Gastrocnemius medialis (tissue), 4 donors: ENCODE measurements around the gene ADH1B. TPM values are rescaled to one million over a fixed set of nuclear protein-coding genes. Genes with fewer than 3 reads are reported as not detected.

Source experiments
- ATAC-seq, 2 donors: fragments of 150-250 bp; one replicate each; pipeline ENCODE4 v1.9.1; 2016
- DNase-seq, 2 donors: peaks; one replicate each; pipeline ENCODE4 v3.0.0-alpha.2; 2019
- H3K27ac ChIP-seq, 4 donors: fragments of 200-600 bp; sonication (generic); 1 replicate in 1 of 4; 2 replicates in 3 of 4; pipeline ENCODE4 v1.5.1; 2016 to 2018; ENCODE audit warnings: mild to moderate bottlenecking in 2 of 4, moderate library complexity in 1 of 4
- H3K27me3 ChIP-seq, 3 donors: fragments of 200-600 bp; sonication (generic) in 2 of 3; 1 replicate in 1 of 3; 2 replicates in 2 of 3; pipeline versions ENCODE4 v1.5.1 to v1.6.0; 2016 to 2019; ENCODE audit warnings: mild to moderate bottlenecking in 1 of 3, moderate library complexity in 1 of 3
- H3K36me3 ChIP-seq, 2 donors: fragments of 200-600 bp; sonication (generic) in 1 of 2; one replicate each; pipeline ENCODE4 v1.5.1; 2017 to 2018
- H3K4me1 ChIP-seq, 2 donors: fragments of 200-600 bp; sonication (generic) in 1 of 2; one replicate each; pipeline ENCODE4 v1.5.1; 2016 to 2017; ENCODE audit warnings: mild to moderate bottlenecking in 2 of 2
- H3K4me3 ChIP-seq, 4 donors: fragments of 200-600 bp; sonication (generic) in 3 of 4; 1 replicate in 1 of 4; 2 replicates in 3 of 4; pipeline ENCODE4 v1.5.1; 2016 to 2019; ENCODE audit warnings: mild to moderate bottlenecking in 2 of 4
- H3K9me3 ChIP-seq, 3 donors: fragments of 200-600 bp; sonication (generic) in 2 of 3; 1 replicate in 1 of 3; 2 replicates in 2 of 3; pipeline ENCODE4 v1.5.1; 2016 to 2019
- POLR2A ChIP-seq, 2 donors: fragments of 450-650 bp; IDR thresholded peaks; one replicate each; pipeline ENCODE4 v1.6.1; 2017; ENCODE audit warnings: antibody characterized with exemption in 2 of 2, mild to moderate bottlenecking in 2 of 2, moderate library complexity in 2 of 2
- in situ Hi-C, 4 donors: fragments of 200-750 bp; cut with MboI; loops; one replicate each; pipeline versions ENCODE4 v1.15.0 to v1.8.0; 2017; ENCODE audit warnings: low sequenced_read_pairs in 4 of 4
- intact Hi-C: fragments of 100-400 bp; cut with DNase I; formaldehyde crosslinking; loops from one replicate; pipeline ENCODE4 v1.15.1; 2023; ENCODE audit warnings: low total_unique reads
- total RNA-seq, 4 donors: library from RNA; depleted of rRNA; stranded (reverse); fragments of >200 nt; gene quantifications; one replicate each; pipeline versions ENCODE4 v1.1.0 to v1.2.3, GENCODE V29; 2016
- TF ChIP-seq, protein P1 (sequence below), 5 experiments: fragments of 450-650 bp in 3 of 5; fragments of 200-600 bp in 2 of 5; sonication (generic) in 2 of 5; IDR thresholded peaks in 4 of 5; conservative IDR thresholded peaks in 1 of 5; 1 replicate in 4 of 5; 2 replicates in 1 of 5; pipeline ENCODE4 v1.5.1; 2016 to 2019; ENCODE audit warnings: antibody characterized with exemption in 5 of 5, mild to moderate bottlenecking in 3 of 5, moderate library complexity in 3 of 5

The ADH1B gene
- total RNA-seq, 4 donors from 2014 or later: 67.9 to 167 (median 119) TPM

DNA sequence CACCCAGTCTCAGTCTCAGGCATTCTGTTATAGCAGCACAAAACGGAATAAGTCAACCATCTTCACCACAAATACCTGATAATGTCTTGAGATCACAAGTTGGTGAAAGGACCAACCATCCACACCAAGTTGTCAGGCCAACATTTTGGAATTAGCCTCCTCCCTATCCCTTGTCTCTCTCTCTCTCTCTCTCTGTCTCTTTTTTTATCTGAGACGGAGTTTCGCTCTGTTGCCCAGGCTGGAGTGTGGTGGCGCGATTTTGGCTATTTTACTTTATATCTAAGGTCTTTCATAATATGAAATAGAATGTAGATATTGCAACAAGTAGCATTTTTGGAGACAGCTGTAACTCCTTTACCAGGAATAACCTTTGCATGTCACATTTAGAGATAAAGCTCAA, 46.2 kb downstream of the ADH1B start:
- ATAC-seq (no peak), DNase-seq (no peak)
- Histone ChIP-seq H3K27ac (no peak overlapping the region), H3K36me3 (no peaks in the 10 kb centered on the region), H3K4me3 (no peak overlapping the region), H3K9me3 (no peaks in the 10 kb centered on the region), H3K27me3 (no peaks in the 10 kb centered on the region), H3K4me1 (no peaks in the 10 kb centered on the region)
- in situ Hi-C loops (no loop called here), intact Hi-C loops (no loop called here)
- TF ChIP-seq POLR2A (IDR thresholded peaks at IDR 0.05): no peak
- TF ChIP-seq, protein P1, sequence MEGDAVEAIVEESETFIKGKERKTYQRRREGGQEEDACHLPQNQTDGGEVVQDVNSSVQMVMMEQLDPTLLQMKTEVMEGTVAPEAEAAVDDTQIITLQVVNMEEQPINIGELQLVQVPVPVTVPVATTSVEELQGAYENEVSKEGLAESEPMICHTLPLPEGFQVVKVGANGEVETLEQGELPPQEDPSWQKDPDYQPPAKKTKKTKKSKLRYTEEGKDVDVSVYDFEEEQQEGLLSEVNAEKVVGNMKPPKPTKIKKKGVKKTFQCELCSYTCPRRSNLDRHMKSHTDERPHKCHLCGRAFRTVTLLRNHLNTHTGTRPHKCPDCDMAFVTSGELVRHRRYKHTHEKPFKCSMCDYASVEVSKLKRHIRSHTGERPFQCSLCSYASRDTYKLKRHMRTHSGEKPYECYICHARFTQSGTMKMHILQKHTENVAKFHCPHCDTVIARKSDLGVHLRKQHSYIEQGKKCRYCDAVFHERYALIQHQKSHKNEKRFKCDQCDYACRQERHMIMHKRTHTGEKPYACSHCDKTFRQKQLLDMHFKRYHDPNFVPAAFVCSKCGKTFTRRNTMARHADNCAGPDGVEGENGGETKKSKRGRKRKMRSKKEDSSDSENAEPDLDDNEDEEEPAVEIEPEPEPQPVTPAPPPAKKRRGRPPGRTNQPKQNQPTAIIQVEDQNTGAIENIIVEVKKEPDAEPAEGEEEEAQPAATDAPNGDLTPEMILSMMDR (IDR thresholded peaks at IDR 0.05 in 4 of 5, conservative IDR thresholded peaks at IDR 0.05 in 1 of 5): no peak

DNA sequence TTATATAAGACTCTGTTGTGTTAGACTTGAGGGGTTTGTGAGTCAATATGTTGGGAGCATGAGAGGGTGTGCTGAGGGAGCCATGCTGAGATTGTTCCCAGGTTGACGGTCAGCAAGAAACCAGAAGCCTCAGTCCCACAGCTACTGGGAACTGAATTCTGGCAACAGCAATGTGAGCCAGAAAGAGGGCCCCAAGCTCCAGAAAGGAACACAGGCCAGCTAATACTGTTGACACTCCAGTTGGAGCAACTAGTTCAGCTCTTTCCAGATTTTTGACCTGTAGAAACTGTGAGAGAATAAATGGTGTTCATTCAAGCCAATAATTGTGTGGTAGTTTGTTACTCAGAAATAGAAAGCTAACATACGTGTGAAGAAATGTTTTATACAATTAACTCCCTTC, 47.5 kb downstream of the ADH1B start:
- TF ChIP-seq POLR2A (IDR thresholded peaks at IDR 0.05): no peak
- in situ Hi-C loops: no loop called here
- no peaks in the 10 kb centered on the region for H3K27me3 ChIP-seq
- DNase-seq (no peak), ATAC-seq (no peak)
- H3K27ac ChIP-seq: no peak overlapping the region
- H3K9me3 ChIP-seq: no peaks in the 10 kb centered on the region
- no peak overlapping the region for H3K4me3 ChIP-seq
- H3K36me3 ChIP-seq: no peaks in the 10 kb centered on the region
- intact Hi-C loops: no loop called here
- H3K4me1 ChIP-seq: no peaks in the 10 kb centered on the region

DNA sequence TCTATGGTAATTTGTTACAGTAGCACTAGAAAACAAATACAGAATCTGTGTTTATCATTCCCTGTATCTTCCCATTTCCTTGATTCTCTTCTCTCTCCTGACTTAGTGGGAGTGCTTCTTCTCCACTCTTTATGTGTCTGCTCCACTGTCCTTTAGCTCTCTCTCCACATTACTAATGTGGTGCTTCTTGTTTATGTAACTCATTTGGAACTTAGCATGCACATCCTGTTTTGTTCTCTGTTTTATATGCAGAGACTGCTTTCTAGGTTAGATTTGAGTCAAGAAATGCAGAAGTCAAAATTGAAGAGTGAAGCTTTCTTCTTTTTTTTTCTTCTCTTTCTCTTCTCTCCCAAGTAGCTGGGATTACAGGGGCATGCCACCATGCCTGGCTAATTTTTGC, 56.3 kb downstream of the ADH1B start:
- Histone ChIP-seq H3K4me1 (no peaks in the 10 kb centered on the region), H3K9me3 (no peaks in the 10 kb centered on the region), H3K4me3 (no peak overlapping the region), H3K36me3 (no peaks in the 10 kb centered on the region), H3K27ac (no peak overlapping the region), H3K27me3 (no peaks in the 10 kb centered on the region)
- TF ChIP-seq, protein P1 (IDR thresholded peaks at IDR 0.05 in 4 of 5, conservative IDR thresholded peaks at IDR 0.05 in 1 of 5): no peak
- TF ChIP-seq POLR2A (IDR thresholded peaks at IDR 0.05): no peak
- in situ Hi-C loops (no loop called here), intact Hi-C loops (no loop called here)
- DNase-seq (no peak), ATAC-seq (no peak)

Other genes starting within 250 kb of the ADH1B start
- gene ADH5, start 232.6 kb downstream of the ADH1B start, total RNA-seq: 100 to 1,000 TPM in 1 of 4 donors, 10 to 100 TPM in 3; 55.2 to 101 (median 72.6) TPM
- 1 to 10 TPM in 1 of 4 donors, under 1 TPM in 2, not detected in 1; 0.75 to 1.0 (median 1.00) TPM for gene ADH4, start 177.1 kb downstream of the ADH1B start, total RNA-seq
- gene ADH6, start 102.2 kb downstream of the ADH1B start, total RNA-seq: under 1 TPM in 2 of 4 donors, not detected in 2; 0.16 to 0.49 TPM
- 1 to 10 TPM in 1 of 4 donors, under 1 TPM in 1, not detected in 2; 0.33 to 2.0 TPM for gene ADH1A, start 30.4 kb downstream of the ADH1B start, total RNA-seq
- 10 to 100 TPM; 16.1 to 30.6 (median 26.6) TPM for gene ADH1C, start 31.3 kb upstream of the ADH1B start, total RNA-seq
- gene ADH7, start 113.9 kb upstream of the ADH1B start, total RNA-seq: not detected
- not detected for gene C4orf17, start 189.6 kb upstream of the ADH1B start, total RNA-seq
- 1 to 10 TPM; 2.6 to 7.3 (median 5.9) TPM for gene TRMT10A, start 242.6 kb upstream of the ADH1B start, total RNA-seq